Adrenal gland (tissue), 12 donors: Measurements from ENCODE around the gene HHATL. TPM values are rescaled to one million over a fixed set of nuclear protein-coding genes. Genes with fewer than 3 reads are reported as not detected.

Source experiments
- DNase-seq, 7 donors: peaks; one replicate each; pipeline ENCODE4 v3.0.0-alpha.2; 2019 to 2020
- H3K27ac ChIP-seq, 5 donors: fragments of 200-600 bp; sonication (generic) in 4 of 5; 1 replicate in 3 of 5; 2 replicates in 2 of 5; pipeline versions ENCODE4 v1.5.1 to v1.8.0; 2016 to 2020; ENCODE audit warnings: mild to moderate bottlenecking in 1 of 5
- H3K27me3 ChIP-seq: fragments of 200-600 bp; 2 replicates; pipeline ENCODE4 v1.8.0; 2021
- H3K36me3 ChIP-seq, 2 donors: fragments of 200-600 bp; replicated peaks in 1 of 2; 1 replicate in 1 of 2; 2 replicates in 1 of 2; pipeline versions ENCODE4 v1.5.1 to v1.8.0; 2018 to 2022
- H3K4me1 ChIP-seq, 2 donors: fragments of 200-600 bp; replicated peaks in 1 of 2; 1 replicate in 1 of 2; 2 replicates in 1 of 2; pipeline versions ENCODE4 v1.5.1 to v1.8.0; 2018 to 2021
- H3K4me3 ChIP-seq, 4 donors: fragments of 200-600 bp; sonication (generic) in 3 of 4; one replicate each; pipeline ENCODE4 v1.5.1; 2016 to 2018
- H3K9me3 ChIP-seq, 3 donors: fragments of 200-600 bp; sonication (generic) in 1 of 3; replicated peaks in 1 of 3; 1 replicate in 2 of 3; 2 replicates in 1 of 3; pipeline versions ENCODE4 v1.5.1 to v1.8.0; 2016 to 2021
- CTCF ChIP-seq, 6 experiments: fragments of 450-650 bp in 4 of 6; fragments of 200-600 bp in 2 of 6; sonication (generic) in 1 of 6; IDR thresholded peaks; 1 replicate in 5 of 6; 2 replicates in 1 of 6; pipeline versions ENCODE4 v1.5.1 to v1.8.0; 2016 to 2021; ENCODE audit warnings: antibody characterized with exemption in 6 of 6, mild to moderate bottlenecking in 2 of 6, moderate library complexity in 1 of 6
- POLR2A ChIP-seq, 2 donors: fragments of 450-650 bp; IDR thresholded peaks; one replicate each; pipeline ENCODE4 v1.6.1; 2017; ENCODE audit warnings: antibody characterized with exemption in 2 of 2, mild to moderate bottlenecking in 2 of 2, moderate library complexity in 1 of 2
- WGBS, 4 donors: extraction: QIAGEN DNeasy Blood & Tissue Kit in 2 of 4; methylation state at CpG; one replicate each; pipeline versions ENCODE4 v1.1.5 to v1.1.7; 2013 to 2017; 5-methylcytosine and 5-hydroxymethylcytosine counted together
- intact Hi-C, 2 donors: fragments of 100-400 bp; cut with DNase I; formaldehyde crosslinking; loops; one replicate each; pipeline versions ENCODE4 v1.14.1 to v1.15.0; 2022 to 2023
- polyA plus RNA-seq, 3 donors: library from polyadenylated mRNA; stranded (reverse); fragments of 200-250 nt in 2 of 3; fragments of 350-450 nt in 1 of 3; fragmentation: Illumina TruSeq in 1 of 3; extraction: RNeasy Lipid Tissue Mini Kit (QIAGEN cat#74804) in 1 of 3; gene quantifications; one replicate each; pipeline ENCODE4 v1.2.3, GENCODE V29; 2013 to 2014
- total RNA-seq, 9 donors: library from RNA; depleted of rRNA in 4 of 9; stranded (reverse); fragments of >200 nt in 4 of 9; fragments of 120-200 nt in 1 of 9; fragmentation: NEBNext Ultra II Directional in 1 of 9; extraction: Animal tissue kit (Norgen Biotek cat#: 25700) in 1 of 9; gene quantifications; one replicate each; pipeline versions ENCODE4 v1.1.0 to v1.2.4, GENCODE V29; 2013 to 2023
- donor health status: healthy with polysubstance abuse.
- donor health status: Bipolar disorder and iron deficiency.
- donor health status: DM: yes; HTN: yes; CAD: no.
- donor health status: DM: no; HTN: no; CAD: no.
- donor health status: DM: no; HTN: no; CAD: no.
- donor health status: DM: yes; HTN: yes; CAD: no.

Gene HHATL
- total and polyA plus RNA-seq, 12 donors, result 0.18 to 4.5 (median 0.73) TPM; not detected in 2

GRCh38 chr3:42684632-42685362, 17.8 kb downstream of the HHATL start:
- Histone ChIP-seq H3K9me3 (no peaks in the 10 kb centered on the region), H3K27me3 (no peaks in the 10 kb centered on the region), H3K36me3 (no peaks in the 10 kb centered on the region), H3K27ac (peak overlapping the region in 1 of 5 donors; percentile 47), H3K4me1 (no peaks in the 10 kb centered on the region), H3K4me3 (no peak overlapping the region)
- intact Hi-C loops, result no loop called here
- TF ChIP-seq POLR2A (IDR thresholded peaks at IDR 0.05) (no peak), CTCF (IDR thresholded peaks at IDR 0.05) (no peak)
- DNase-seq, result no peak
- WGBS, 4 donors, result 81 to 91% (median 89%) methylated on average over 7 of the region's 7 CpGs

- H3K27me3 ChIP-seq, result no peaks in the 10 kb centered on the region
- intact Hi-C loops, result no loop called here
- no peaks in the 10 kb centered on the region for H3K36me3 ChIP-seq
- TF ChIP-seq CTCF (IDR thresholded peaks at IDR 0.05) (no peak), POLR2A (IDR thresholded peaks at IDR 0.05) (no peak)
- no peak overlapping the region for H3K4me3 ChIP-seq
- 32 to 47% (median 42%) methylated on average over 10 of the region's 10 CpGs for WGBS, 4 donors
- H3K4me1 ChIP-seq, result no peaks in the 10 kb centered on the region
- H3K9me3 ChIP-seq, result no peaks in the 10 kb centered on the region
- peak; percentile 80 to 94 (median 93) for DNase-seq
- peak overlapping the region in 1 of 5 donors; percentile 47 for H3K27ac ChIP-seq
Measured at GRCh38 chr3:42683875-42684598, 18.6 kb downstream of the HHATL start.

GRCh38 chr3:42682301-42683070, 20.1 kb downstream of the HHATL start:
- Histone ChIP-seq H3K27me3 (no peaks in the 10 kb centered on the region), H3K27ac (no peak overlapping the region), H3K4me1 (no peaks in the 10 kb centered on the region), H3K4me3 (no peak overlapping the region), H3K36me3 (no peaks in the 10 kb centered on the region), H3K9me3 (no peaks in the 10 kb centered on the region)
- 75 to 79% (median 76%) methylated on average over 12 of the region's 12 CpGs for WGBS, 4 donors
- no peak for DNase-seq
- intact Hi-C loops, result no loop called here
- TF ChIP-seq POLR2A (IDR thresholded peaks at IDR 0.05) (no peak), CTCF (IDR thresholded peaks at IDR 0.05) (no peak)
